T follicular helper cell (primary cell): ENCODE results near the gene CYTH2.

ENCODE experiments used
- DNase-seq: peaks from one replicate; pipeline ENCODE4 v3.0.0-alpha.2; 2020; ENCODE audit warnings: low read depth

Gene CYTH2

GRCh38 chr19:48493718-48494401 lies 24.7 kb downstream of the CYTH2 start:
- DNase-seq = no peak

- no peak for DNase-seq
These were observed 26.2 kb downstream of the CYTH2 start for GRCh38 chr19:48495396-48495795.

- DNase-seq = no peak
These were observed 28.0 kb downstream of the CYTH2 start for GRCh38 chr19:48496959-48497727.

GRCh38 chr19:48497728-48498594 lies 28.8 kb downstream of the CYTH2 start:
- DNase-seq = no peak

- DNase-seq = no peak
These were observed 29.6 kb downstream of the CYTH2 start for GRCh38 chr19:48498595-48499311.

GRCh38 chr19:48499316-48500090 lies 30.3 kb downstream of the CYTH2 start:
- no peak for DNase-seq

GRCh38 chr19:48500830-48501493 lies 31.8 kb downstream of the CYTH2 start:
- DNase-seq = no peak

- no peak for DNase-seq
These were observed 32.6 kb downstream of the CYTH2 start for GRCh38 chr19:48501494-48502349.

- DNase-seq = peak; percentile 74
These were observed 33.3 kb downstream of the CYTH2 start for GRCh38 chr19:48502350-48503018.

- no peak for DNase-seq
These were observed 37.1 kb downstream of the CYTH2 start for GRCh38 chr19:48506138-48506733.

GRCh38 chr19:48507911-48508439 lies 38.8 kb downstream of the CYTH2 start:
- DNase-seq = no peak

GRCh38 chr19:48508729-48509411 lies 39.7 kb downstream of the CYTH2 start:
- DNase-seq = no peak

- DNase-seq = no peak
These were observed 40.5 kb downstream of the CYTH2 start for GRCh38 chr19:48509467-48510194.

GRCh38 chr19:48510421-48511268 lies 41.5 kb downstream of the CYTH2 start:
- DNase-seq = peak; percentile 71

GRCh38 chr19:48511321-48511731 lies 42.2 kb downstream of the CYTH2 start:
- no peak for DNase-seq
